Stimulated activated CD8-positive, alpha-beta memory T cell treated with anti-CD3 and anti-CD28 coated beads, Interleukin-7, amount 100 ng/mL, for 4 hours (primary cell): ENCODE measurements around the gene PTK6.
A peak's percentile ranks its signal among the peaks of the same experiment; 100 is the strongest.

Experiments used
- DNase-seq, 2 donors: peaks; one replicate each; pipeline ENCODE4 v3.0.0-alpha.2; 2020; ENCODE audit warnings: low read depth in 2 of 2

The PTK6 gene

GRCh38 chr20:63543733-63544132, 6.6 kb upstream of the PTK6 start:
- DNase-seq: no peak

GRCh38 chr20:63543131-63543530, 6.0 kb upstream of the PTK6 start:
- no peak for DNase-seq

- no peak for DNase-seq
These were observed 5.5 kb upstream of the PTK6 start for GRCh38 chr20:63542696-63543095.

DNA sequence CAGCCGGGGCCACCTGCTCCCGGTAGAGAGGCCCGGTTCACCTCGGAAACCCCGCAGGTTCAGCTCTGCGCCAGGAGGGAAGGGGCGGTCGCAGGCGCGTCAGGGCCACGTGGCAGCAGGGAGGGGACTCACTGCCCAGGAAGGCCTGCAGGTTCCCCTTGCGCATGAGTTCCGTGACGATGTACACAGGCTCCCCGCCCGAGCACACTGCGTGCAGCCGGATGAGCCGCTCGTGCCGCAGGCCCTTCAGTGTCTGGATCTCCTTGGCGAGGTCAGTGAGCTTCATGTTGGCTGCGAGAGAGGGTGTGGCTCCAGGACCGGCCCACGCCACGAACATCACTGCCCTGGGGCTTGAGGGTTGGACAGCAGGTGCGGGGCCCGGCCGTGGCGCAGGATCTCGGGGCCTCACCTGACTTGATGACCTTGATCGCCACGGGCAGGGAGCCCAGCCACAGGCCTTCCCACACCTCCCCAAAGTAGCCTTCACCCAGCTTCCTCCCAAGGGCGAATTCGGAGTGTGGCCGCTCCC, 4.9 kb upstream of the PTK6 start:
- no peak for DNase-seq

DNA sequence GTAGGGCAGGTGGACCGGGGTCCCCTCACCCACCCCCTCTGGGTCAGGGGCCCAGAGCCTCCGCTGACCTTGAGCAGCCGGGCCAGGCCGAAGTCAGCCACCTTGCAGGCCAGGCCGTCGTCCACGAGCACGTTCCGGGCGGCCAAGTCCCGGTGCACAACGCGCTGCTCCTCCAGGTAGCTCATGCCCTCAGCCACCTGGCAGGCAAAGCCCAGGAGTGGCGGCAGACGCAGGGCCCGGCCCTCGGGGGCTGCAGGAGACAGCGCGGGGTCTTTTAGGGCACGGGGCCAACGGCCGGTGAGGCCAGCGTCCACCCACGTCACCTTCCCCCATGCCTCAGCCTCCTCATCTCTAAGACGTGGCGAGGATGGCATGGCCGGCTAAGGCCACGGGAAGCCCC, 4.2 kb upstream of the PTK6 start:
- no peak for DNase-seq

- DNase-seq: no peak
These were observed 3.4 kb upstream of the PTK6 start for GRCh38 chr20:63540417-63541186.

DNA sequence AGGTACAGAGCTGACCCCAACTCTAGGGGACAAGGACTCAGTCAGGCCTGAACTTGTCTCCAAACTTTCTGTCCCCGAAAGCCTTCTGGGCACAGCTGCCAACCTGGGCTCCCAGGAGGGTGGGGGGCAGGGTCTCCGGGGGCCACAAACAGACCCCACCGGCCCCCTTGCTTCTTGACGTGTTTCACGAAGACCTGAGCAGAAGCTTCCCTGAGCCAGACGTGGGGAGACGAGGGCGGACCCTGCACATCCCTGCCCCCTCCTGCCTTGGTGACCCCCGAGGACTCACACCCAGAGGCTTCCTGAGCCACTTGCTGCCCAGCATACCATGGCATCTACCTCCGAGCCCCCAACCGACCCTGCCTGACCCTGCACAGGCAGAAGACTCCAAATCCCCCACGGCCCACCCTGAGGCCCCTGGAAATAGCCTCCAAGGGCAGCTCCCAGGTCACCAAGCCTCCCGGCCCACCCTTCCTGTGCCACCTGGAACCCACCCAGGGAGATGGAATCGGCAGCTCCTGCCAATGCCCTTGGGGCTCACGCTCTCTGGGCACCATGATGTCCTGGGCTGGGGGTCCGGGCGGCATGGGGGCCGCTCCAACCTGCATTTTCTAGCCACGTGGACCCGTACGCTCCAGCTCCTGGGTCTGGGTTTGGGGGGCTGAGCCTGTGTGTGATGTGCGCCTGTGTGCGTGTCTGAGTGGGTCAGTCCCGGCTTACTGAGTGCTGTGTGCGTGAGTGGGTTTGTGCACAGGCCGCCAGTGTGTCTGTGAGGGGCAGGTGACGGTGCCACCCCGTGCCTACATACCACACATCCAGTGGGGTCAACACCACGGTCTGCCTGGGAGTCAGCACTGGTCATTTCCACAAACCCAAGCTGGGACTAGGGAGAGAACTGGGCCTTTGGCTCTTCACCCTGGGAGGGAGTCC, 2.5 kb upstream of the PTK6 start:
- DNase-seq: no peak

- no peak for DNase-seq
These were observed 1.9 kb upstream of the PTK6 start for GRCh38 chr20:63539092-63539430.

DNA sequence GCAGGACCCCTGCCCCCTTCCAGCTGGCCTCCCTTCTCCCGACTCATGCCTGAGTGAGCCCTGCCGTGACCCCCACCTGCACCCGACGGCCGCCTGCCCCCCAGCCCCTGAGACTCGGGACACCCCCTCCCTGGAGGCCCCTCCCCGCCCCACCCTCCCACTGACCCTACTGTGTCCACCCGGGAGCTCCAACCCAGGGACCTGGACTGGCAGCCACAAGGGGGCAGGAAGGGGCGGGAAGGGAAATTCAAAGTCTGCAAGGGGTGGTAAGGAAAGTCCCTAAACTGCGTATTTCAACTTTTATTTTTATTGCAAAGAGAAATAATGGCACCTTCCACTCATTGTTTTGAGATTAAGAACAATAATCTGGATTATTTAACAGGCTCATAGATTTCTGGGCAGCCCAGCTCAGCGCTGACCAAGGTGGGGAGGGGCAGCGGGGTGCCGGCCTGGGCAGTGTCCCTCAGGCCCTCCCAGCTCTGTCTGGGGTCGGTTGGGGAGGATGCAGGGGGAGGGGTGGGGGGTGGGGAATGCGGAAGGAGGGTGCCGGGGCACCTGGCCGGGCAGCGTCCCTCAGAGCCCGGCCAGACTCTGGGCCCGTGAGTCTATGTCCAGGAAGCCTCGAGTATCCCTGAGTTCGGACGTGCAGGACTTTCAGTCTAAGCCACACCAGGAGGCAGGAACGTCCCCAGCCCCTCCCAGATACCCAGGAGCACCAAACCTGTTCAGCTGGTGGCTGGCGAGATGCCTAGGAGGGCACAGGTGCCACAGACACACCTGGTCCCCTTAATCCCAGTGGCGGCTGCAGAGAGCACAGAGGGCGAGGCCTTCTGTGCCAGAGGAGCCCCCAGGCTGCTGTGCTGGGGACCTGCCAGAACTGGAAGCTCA, 1.3 kb upstream of the PTK6 start:
- no peak for DNase-seq

GRCh38 chr20:63537525-63538203, 488 bp upstream of the PTK6 start:
- DNase-seq: peak; percentile 87

DNA sequence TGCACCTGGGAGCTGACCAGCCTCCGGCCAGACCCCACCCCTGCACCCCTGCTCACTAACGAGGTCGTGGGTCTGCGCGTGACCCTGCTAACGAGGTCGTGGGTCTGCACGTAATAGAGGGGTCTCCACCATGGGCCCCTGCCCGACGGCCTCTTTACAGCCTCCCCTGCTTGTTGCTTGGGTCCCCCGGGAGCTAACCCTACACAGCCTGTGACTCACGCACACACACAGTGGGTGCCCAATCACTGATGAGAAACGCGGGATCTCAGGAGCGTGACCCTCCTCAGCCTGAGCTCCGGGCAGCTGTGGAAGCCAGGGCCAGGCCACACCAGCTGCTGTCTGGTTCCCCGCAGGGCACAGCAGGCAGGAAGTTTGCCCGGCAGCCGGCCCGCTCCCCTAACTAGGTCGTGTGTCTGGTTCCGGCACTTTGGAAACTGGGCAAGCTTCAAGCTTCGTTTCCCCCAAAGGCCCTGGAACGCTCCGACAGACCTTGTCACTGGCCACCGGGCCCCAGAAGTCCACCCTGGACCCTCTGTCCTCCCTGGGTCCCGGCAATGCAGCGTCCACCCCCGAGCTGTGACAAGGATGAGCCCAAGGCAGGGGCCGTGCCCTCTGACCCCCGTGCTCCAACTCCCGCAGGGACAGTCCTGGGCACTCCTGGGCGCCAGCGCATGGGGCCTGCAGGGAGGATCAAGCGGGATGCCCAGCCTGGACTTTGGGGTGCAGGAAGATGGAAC, 767 bp downstream of the PTK6 start:
- DNase-seq: no peak

GRCh38 chr20:63534831-63535651, 2.1 kb downstream of the PTK6 start:
- no peak for DNase-seq

- no peak for DNase-seq
These were observed 2.7 kb downstream of the PTK6 start for GRCh38 chr20:63534427-63534830.

GRCh38 chr20:63533871-63534393, 3.2 kb downstream of the PTK6 start:
- no peak for DNase-seq

GRCh38 chr20:63533388-63533787, 3.8 kb downstream of the PTK6 start:
- no peak for DNase-seq

DNA sequence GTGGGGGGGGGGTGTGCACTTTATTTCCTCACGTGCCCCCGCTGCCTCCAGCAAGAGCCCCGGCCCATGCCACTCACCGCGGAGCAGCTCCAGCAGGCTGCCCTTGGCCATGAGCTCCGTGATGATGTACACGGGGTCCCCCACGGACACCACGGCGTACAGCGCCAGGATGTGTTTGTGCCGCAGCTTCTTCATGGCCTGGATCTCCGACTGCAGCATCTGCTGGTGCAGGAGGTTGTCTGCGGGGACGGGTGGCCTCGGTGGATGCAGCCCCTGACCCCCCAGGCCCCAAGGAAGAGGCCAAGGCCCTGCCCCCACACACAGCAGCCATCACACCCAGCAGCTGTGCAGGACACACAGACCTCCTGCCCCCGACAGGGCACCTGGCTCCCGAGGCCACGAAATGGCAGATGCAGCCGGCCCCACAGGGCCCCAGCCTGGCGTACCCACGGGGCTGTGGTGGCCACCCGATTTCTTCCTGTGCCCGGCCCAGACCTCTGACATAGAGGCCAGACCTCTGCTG, 4.7 kb downstream of the PTK6 start:
- DNase-seq: no peak

DNA sequence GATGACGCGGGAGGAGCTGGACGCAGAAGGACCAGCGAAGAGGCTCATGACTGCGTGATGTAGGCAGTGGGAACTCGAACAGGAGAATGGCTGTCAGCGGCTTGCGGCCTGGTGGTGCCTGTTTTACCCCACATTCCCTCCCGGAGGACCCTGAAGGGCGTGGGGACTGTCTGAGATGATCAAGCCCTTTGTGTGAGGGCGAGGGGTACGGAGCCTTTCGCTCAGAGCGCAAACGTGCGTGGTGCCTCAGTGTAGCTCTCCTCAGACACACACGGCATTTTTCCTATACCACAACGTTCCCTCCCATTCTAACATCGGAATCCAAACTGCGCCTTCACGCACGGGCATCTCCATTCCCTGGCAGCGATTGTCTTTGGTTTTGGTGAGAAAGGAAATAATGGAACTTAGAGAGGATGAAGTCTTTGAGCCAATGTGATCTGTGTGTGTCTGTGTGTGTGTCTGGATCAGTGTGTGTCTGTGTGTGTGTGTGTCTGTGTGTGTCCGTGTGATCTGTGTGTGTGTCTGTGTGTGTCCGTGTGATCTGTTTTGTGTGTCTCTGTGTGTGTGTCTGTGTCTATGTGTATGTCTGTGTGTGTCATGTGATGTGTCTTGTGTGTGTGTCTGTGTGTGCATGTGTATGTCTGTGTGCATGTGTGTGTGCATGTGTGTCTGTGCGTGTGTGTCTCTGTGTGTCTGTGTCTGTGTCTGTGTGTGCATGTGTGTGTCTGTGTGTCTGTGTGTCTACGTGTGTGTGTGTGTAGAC, 5.3 kb downstream of the PTK6 start:
- no peak for DNase-seq

GRCh38 chr20:63530788-63531160, 6.4 kb downstream of the PTK6 start:
- no peak for DNase-seq
